CD4-positive, alpha-beta T cell treated with Interferon gamma for 1 hour (primary cell): ENCODE results near the gene HTT.

Source experiments
- DNase-seq: peaks from one replicate; pipeline ENCODE4 v3.0.0-alpha.2; 2020

Gene HTT

DNA sequence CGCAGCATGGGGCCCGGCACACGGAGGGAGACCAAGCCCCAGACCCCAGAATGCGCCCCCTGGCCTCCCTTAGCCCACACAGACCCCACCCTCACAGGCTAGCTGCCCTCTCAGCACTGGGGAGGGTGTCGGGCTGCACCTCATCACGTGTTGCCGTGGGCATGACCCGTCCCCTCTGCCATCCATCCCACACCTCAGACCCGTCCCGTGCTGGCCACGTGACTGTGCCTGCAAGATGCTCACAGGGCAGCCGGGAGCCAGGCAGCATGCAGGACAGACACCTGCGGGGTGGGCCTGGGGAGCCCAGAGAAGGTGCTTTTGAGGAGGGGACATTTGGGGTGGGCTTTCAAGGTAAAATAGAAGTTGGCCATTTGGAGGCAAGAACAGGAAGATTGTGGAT, 179.3 kb downstream of the HTT start:
- DNase-seq = no peak

DNA sequence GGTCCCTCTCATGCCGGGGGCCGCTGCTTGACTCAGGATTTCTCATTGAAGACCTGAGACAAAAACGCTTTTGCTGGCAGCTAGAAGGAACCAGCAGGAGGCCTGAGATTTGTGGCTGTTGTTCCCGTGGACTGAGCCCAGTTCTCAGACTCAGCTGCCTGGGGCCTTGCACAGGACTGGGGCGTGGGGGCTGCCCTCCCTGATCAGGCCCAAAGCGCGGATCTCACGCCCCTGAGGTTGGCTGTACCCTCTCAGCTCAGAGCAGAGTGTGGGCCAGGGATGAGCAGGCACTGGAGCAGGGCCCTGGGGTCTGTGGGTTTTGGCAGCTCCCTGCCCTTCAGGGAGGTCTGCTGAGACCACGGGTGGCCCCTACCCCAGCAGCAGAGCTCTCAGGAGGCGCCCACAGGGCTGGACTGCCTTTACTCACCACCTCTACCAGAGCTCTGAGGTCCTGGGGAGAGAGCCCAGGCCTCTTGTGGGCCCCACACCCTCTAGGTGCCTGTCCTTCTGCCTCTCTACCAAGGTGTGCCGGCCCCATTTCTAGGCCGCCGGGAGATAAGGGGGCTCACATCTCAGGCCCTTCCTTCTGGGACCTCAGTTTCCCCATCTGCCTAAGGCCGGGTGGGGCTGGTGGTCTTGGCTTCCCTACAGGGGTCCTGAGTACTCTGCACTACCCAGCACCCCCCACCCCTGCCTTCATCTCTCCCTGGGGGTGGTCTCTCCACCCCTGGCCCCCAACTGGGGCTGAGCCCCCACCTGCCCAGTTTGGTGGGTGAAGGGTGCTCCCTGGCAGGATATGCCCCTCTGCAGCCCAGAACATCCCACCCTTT, 180.0 kb downstream of the HTT start:
- DNase-seq = no peak

DNA sequence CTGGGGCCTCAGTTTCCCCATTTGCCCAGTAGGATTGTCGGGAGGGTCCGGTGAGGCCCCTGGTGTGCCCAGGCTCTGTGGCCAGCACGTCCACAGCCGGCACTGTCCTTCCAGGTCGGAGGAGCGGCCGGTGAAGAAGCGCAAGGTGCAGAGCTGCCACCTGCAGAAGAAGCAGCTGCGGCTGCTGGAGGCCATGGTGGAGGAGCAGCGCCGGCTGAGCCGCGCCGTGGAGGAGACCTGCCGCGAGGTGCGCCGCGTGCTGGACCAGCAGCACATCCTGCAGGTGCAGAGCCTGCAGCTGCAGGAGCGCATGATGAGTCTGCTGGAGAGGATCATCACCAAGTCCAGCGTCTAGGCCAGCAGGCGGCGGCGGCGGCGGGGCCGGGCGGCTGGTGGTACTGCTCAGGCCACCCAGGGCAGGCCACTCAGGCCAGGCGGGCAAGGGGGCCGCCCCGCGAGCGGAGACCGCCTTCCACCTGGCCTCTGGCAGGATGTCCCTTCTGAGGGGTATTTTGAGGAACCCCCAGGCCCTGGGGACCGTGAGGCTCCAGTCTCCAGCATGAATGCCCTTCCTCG, 181.2 kb downstream of the HTT start:
- no peak for DNase-seq

DNA sequence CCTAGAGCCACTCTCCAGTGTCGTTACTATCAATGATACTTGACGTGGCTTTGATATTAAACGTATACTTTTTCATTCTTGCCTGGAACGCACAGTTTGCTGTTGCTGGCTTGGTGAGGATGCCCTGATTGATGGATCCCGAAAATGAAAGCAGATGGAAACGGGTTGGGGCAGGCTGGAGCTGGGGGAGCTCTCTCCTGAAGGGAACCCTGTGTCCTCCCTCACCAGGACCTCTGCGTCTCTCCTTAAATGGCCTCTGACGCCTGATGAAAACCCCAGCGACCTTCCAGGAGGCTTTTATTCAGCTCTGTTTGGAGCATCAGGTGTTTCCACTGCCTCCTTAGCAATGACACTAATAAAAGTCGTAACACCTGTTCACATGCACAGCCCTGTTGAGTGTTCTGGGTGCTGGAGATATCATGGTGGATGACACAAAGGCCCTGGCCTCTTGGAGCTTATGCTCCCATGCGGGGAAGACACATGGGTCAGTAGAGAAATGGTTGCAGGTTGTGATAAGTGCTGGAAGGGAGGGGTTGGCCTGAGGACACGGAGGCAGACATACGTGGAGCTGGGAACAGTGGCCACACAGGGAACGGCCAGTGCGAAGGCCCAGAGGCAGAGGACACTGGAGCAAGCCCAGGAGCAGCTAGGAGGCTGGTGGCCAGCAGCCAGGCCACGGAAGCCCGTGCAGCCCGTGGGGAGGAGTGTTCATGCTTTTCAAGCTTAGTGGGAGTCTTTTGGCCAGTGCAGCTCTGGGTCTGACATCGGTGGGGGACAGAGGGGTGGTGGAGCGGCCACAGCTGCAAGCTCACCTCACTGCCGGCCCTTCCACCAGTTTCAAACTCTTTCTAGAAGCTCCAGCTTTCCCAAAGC, 182.0 kb downstream of the HTT start:
- DNase-seq = no peak

DNA sequence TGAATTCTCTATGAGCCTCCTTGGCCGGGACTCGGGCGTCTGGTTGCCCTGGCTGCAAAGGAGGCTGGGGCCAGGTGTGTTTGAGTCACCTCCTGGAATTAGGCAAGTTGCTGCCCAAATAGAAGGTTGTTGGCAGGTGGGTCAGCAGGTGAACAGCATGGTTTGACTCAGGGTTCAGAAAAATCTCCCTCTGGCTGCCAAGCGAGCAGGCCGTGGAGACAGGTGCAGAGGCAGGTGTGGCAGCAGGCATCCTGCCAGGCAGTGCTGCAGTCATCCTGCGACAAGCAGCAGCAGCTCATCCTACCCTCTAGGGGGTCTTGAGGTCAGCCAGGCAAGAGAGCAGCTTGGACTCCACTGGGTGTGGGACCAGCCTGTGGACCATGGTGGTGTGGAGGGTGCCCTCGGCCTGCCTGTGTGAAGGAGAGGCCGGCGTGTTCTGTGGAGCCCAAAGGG, 182.6 kb downstream of the HTT start:
- DNase-seq = no peak

DNA sequence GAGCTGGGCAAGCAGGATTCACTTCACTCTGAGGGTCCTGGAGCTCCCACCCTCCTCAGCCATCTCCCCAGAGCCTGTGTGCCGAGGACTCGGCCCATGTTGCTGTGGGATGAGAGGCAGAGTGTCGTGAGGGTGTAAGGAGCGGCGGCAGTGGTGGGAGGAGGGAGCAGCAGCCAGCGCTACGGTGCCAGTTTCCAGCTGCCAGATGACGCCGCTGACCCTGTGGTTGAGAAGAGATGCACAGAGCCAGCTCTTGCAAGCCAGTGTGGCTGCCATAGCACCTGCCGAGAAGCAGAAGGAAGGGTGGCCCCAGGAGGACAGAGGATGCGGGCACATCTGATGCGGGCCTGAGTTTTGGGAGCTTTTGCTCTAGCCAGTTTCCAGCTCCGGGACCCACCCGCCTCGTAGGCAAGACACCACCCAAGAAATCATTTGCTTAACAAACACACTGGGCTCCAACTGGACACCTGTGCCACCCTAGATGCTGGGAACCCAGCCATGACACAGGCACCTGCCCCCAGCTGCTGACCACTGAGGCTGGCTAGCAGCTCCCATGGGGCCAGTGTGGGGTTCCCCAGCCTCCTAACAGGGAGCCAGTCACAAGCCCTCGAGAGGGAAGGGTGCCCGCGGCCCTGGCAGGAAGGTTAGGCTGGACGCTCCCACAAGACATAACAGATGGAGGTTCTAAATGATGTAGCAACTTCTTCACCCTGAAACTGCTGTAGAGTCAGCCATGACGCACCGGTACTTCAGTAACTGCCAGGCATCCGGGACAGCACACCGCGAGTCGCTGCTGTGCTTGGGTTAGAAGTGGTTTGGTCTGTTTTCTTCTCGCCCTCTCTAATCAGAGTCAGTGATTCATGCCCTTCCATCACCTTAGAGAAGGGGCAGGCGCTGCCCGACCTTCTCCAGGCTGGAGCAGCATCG, 183.3 kb downstream of the HTT start:
- no peak for DNase-seq

DNA sequence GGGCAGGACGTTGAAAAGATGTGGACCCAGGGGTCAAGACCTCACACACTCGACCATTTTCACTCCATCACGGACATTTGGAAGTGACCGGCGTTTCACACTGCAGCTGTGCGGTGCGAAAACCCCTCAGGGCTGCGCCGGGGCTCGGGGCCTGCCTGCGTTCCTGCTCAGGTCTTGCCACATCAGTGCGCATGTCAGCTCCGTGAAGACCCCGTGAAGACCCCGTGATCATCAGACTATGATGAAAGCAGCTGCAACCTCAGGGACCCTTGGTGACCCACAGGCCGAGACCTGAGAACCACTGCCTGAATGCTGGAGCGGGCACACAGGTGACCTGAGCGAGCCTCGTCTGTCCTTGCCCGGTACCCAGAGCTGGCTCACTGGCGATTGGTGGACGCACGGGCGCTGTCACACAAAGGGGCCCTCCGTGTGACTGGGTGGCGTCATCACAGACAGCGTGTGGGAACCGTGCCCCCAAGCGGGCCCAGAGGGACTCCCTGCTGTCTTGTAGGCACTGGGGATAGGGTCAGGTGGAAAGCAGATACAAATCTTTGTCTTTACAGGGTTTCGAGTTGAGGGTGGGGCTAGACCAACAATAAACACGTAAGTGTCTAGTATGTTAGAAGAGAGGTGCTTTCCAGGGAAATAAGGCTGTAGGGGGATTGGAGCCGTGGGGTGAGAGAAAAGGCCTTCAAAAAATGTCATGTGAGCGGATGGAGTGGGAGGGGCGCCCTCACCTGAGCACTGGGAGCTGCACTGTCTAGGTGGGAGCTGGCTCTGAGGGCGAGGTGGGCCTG, 187.1 kb downstream of the HTT start:
- DNase-seq = no peak

DNA sequence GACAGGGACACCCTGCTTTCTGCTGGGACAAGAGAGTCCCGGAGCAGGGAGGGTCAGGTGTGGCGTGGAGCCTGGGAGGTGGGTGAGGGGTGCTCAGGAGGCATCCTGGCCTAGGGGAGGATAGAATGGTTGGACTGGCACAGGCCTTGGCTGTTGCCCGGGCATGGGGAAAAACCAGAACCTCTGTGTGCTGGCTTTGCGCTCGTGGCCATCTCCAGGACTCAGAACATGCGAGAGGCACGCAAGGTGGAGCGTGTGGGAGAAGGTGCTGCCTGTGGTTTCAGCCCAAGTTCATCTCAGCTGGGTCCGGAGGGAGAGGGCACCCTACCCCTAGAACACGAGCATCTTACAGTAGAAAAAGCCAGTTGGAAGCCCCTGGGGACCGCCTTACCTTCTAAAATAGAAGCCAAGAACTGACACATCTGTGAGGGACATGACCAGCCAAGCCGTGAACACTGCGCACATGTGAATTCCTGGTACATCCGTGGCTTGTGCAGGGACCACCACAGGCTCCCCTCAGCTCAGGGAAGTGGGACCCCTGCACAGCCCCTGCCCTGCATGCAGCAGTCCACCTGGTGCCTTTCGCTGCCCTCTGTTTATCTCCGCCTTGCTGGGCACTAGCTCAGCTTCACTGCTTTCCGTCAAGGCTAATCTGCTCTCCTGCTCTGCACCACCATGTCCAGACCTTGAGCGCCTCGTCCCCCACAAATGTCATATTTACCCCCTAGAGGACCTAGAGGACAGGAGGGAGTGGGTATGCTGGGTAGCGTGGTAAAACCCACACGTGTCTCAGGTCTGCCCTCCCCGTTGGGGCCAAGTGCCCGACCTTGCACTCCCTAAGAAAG, 187.9 kb downstream of the HTT start:
- DNase-seq = no peak

DNA sequence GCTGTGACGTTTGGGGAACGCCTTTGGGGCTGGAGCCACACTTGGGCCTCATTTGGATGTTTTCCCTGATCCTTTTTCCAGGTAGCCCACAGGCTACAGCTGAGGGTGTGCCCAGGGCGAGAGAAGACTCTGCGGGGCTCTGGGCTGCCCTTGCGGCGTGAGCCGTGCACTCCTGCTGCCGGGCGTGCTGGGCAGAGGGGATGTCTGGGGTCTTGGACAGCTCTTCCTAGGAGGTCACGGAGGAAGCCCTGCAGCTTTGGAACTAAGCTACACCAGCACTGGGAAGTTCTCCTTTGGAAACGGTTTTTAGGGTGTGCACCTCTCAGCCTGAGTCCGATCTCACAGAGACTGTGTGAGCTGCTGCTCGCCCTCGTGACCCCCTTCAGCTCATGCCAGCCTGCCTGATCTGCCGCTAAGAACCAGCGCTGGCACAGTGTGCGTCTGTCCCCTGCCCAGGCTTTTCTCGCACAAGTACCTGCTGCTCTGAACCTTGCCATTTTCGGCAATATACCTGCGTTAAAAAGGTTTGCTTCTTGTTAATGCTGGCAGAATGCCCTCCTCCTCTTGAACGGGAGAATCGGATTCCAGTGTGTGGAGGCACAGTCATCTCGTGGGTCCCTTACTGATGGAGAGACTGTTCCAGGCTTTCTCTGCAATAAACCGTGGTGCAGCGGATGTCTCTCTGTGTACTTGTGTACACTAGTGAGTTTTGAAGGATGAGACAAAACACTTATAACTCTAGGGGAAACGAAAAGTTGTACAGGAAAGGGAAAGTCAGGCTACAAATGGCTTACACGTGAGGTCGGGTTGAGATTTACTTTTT, 188.8 kb downstream of the HTT start:
- no peak for DNase-seq

DNA sequence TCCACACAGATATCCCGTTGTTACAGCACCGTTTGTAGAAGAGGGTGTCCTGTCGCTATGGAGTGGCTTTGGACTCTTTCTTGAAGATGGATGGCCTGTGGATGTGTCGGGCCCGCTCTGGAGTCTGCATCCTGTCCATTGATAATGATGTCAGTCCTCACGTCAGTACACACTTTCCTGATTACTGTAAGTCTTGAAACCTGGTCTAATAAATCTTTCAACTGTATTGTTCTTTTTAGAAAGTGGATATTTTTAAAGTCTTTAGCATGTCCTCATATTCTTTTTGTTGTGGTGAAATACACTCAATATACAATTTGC, 189.4 kb downstream of the HTT start:
- DNase-seq = no peak

DNA sequence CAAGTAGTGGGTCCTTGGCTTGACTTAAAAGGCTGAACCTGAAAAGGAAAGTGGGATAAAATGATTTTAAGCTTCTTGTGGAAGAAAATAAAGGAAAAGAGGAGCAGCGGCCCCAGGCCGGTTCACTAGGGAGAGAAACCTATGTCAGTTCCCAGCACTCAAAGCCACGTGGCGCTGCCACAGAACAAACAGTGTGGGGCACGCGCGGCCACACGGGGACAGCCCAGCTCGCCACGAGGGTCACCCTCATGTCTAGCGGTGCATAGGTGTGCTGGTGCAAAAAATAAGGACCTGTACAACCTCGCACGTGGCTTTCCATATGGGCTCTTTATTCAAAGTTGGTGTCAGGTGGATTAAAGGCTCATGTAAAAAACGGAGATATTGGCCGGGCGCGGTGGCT, 191.6 kb downstream of the HTT start:
- DNase-seq = no peak

DNA sequence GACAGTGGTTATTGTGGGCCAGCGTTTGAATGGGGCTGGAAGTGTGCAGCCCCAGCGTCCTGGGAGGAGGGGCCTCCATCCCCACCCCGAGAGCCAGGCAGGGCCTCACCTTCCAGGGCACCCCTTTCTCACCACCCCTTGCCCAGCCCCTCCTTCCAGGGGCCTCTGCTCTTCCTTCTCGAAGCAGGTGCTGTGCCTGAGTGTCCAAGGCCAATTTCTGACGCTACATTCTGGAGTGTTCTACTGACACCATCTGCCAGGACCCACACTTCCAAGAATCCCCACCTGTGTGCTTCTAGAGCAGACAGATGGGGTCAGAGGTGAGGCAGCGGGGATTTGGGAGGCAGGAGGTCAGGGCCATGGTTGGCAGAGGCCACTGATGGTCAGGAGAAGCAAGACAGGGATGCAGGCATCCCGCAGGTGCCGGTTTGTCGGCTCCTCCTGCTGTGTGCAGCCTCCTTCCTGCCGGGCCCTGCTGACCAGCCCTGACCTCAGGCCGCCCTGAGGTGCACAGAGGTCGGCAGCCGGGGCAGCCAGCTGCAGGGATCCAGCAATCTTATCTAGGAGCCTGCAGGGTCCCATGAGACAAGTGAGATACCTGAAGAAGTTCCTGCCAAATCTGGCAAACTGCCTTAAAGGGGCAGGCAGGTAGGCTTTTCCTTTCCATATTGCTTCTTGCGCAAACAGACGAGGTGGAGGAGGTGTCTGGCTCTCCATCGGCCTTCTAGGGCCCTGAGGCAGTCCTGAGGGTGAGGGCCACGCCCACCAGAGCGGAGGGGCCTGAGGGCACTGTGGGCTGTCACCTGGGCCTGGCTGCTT, 193.3 kb downstream of the HTT start:
- no peak for DNase-seq

DNA sequence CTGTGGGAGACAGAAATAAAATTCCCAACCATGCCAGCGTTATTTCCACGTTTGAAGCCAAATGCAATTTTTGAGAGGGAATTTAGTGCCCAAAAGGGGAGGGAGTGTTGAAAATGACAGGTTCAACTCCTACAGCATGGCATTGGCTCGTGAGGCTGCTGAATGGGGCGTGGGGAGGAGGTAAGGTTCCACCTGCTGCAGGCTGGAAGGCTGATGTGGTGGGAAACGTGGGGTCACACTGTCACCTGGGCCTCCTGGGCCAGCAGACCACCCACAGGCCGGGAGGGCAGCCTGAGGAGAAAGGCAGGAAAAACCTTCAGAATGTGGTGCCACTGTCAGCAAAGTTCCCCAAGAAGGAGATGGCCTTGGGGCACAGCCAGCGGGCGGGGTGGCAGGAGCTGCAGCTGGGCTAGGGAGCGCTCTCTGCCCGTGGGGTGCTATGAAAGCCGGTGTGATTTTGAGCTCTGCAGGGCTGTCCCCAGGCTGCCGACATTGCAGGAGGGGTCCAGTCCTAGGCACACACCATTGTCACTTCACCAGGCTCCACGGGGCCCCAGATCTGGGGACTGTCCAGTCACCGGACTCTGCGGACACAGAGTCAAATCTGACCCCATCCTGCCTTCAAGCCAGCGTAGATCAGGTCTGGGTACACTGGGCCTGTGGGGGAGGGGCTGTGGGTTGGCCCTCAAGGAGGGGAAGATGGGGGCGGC, 194.1 kb downstream of the HTT start:
- no peak for DNase-seq

DNA sequence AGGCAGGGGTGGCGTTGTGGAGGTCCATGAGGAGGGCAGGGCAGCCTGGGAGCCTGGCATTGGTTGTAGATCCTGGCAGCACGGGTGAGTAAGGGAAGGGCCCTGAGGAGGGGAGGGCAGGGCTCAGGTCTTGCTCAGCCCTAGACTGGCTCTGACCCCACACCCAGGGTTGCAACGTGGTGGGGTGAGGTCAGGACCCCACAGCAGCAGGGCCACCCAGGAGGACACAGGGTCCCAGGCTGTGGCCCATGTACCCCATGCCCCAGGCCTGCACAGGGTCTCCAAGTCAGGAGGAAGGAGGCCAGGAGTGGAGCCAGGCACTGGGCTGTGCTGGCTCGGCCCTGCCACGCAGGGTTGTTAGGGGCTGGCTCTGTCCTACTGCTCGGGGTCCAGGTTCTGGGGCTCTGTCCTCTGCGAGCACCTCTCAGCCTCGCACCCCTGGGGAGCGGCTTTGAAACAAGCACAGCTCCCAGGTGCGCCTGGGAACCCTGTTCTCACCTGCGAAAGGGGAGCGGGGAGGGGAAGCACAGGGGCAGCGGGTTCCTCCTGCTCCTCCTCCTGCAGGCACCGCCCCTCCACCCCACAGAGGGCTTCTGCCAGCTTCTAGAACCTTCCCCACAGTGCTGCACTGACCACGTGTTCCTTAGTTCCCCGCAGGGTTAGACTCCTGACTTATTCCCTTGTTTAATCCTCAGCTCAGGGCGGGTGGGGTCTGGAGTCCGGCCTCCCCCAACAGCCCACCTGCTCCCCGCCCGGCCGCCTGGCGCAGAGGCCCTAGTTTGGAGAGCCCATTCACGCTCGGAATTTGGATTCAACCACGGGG, 194.8 kb downstream of the HTT start:
- DNase-seq = no peak

DNA sequence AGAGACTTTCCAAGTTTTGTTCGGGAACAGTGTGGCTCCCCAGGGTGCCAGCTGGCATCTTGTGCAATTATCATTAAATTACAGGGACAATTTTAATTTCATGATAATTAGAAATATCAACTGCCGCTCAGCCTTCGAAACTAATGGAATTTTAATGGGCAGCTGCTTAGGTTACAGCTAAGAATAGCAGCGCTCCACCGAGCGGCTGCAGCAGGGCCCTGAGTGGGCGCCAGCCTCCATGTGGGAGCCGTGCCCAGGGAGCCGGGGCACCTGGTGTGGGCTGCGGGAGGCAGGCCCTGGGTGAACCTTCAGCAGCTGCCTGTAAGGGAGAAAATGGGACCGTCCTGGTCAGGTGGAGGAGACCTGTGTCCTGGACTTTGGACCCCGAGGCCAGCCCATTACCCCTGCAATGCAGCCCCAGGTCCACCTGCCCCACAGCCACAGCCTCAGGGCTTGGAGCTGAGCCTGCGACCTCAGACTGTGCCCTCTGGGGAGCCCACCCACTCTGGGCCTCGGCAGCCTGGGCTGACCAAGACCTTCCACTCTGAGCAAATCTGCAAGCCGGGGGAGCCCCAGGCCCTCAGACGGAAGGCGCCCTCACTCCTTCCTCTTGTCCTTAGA, 195.6 kb downstream of the HTT start:
- no peak for DNase-seq

DNA sequence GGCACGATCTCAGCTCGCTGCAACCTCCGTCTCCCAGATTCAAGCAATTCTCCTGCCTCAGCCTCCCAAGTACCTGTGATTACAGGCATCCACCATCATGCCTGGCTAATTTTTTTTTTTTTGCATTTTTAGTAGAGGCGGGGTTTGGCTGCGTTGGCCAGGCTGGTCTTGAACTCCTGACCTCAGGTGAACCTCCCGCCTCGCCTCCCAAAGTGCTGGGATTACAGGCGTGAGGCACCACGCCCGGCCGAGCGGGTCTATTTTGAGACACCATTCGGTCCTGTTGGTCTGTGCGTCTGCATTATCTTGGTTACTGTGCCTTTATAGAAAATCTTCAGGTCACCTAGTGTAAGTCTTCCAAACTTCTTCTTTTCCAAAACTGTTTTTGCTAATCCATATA, 196.7 kb downstream of the HTT start:
- no peak for DNase-seq

DNA sequence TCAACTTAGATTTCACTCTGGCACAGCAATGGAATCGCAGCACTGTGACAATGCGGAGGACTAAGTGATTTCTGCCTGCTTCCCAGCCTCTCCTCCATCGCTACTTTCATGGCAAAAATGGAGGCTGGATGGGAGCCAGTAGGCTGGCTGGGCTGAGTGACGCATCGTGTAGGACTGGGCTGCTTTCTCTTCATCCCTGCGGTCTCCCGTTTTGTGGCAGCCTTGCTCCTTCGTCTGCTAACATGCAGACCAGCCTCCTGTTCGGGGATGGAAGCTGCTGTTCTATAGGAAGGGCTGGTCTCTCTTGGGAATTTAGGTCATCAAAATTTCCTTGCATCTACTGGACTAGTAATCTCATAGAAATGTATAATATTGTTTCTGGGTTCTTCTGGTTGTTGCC, 202.5 kb downstream of the HTT start:
- DNase-seq = no peak
